IPS DF 6.9 (cell line): ENCODE data around the gene AFAP1.

Source experiments
- DNase-seq: peaks from one replicate; pipeline ENCODE4 v3.0.0-alpha.2; 2013; ENCODE audit warnings: low read depth, low spot score
- H3K27ac ChIP-seq: one replicate; pipeline ENCODE4 v1.5.1; 2013; ENCODE audit warnings: low read length, control low read depth
- H3K27me3 ChIP-seq: 2 replicates; pipeline ENCODE4 v1.6.1; 2013; ENCODE audit warnings: mild to moderate bottlenecking, low read length; ENCODE audit not compliant: control insufficient read depth, insufficient read depth
- H3K36me3 ChIP-seq: 2 replicates; pipeline ENCODE4 v1.6.1; 2013; ENCODE audit warnings: low read length; ENCODE audit not compliant: control insufficient read depth, insufficient read depth
- H3K4me1 ChIP-seq: 2 replicates; pipeline ENCODE4 v1.6.1; 2013; ENCODE audit warnings: low read length; ENCODE audit not compliant: control insufficient read depth, insufficient read depth
- H3K4me3 ChIP-seq: 2 replicates; pipeline ENCODE4 v1.5.1; 2013; ENCODE audit warnings: mild to moderate bottlenecking, low read length
- H3K9me3 ChIP-seq: 2 replicates; pipeline ENCODE4 v1.6.1; 2013; ENCODE audit warnings: low read length, inconsistent platforms; ENCODE audit not compliant: control insufficient read depth, insufficient read depth
- WGBS: extraction: QIAGEN DNeasy Blood & Tissue Kit; methylation state at CpG from one replicate; pipeline ENCODE4 v1.1.7; 2013; ENCODE audit warnings: mixed read lengths, missing lambda C conversion rate; ENCODE audit not compliant: insufficient read length, insufficient coverage; 5-methylcytosine and 5-hydroxymethylcytosine counted together

The AFAP1 gene

GRCh38 chr4:7731437-7731836 lies 208.2 kb downstream of the AFAP1 start:
- DNase-seq = no peak
- H3K4me3 ChIP-seq = no peak overlapping the region
- H3K4me1 ChIP-seq = no peaks in the 10 kb centered on the region
- H3K36me3 ChIP-seq = no peaks in the 10 kb centered on the region
- H3K27me3 ChIP-seq = no peaks in the 10 kb centered on the region
- H3K27ac ChIP-seq = no peak overlapping the region
- WGBS = no CpG with 5 or more reads among the region's 4 CpGs
- no peaks in the 10 kb centered on the region for H3K9me3 ChIP-seq

- Histone ChIP-seq H3K4me1 (no peaks in the 10 kb centered on the region), H3K36me3 (no peaks in the 10 kb centered on the region), H3K27me3 (no peaks in the 10 kb centered on the region), H3K4me3 (no peak overlapping the region), H3K9me3 (no peaks in the 10 kb centered on the region), H3K27ac (no peak overlapping the region)
- no CpG with 5 or more reads among the region's 1 CpG for WGBS
- DNase-seq = no peak
Measured at GRCh38 chr4:7727749-7728148, 211.9 kb downstream of the AFAP1 start.

- H3K27me3 ChIP-seq = no peaks in the 10 kb centered on the region
- H3K36me3 ChIP-seq = no peaks in the 10 kb centered on the region
- no peaks in the 10 kb centered on the region for H3K9me3 ChIP-seq
- H3K4me1 ChIP-seq = no peaks in the 10 kb centered on the region
- DNase-seq = no peak
- H3K4me3 ChIP-seq = no peak overlapping the region
- no peak overlapping the region for H3K27ac ChIP-seq
- no CpG with 5 or more reads among the region's 22 CpGs for WGBS
Measured at GRCh38 chr4:7726665-7727413, 212.8 kb downstream of the AFAP1 start.

GRCh38 chr4:7725951-7726350 lies 213.7 kb downstream of the AFAP1 start:
- no CpG with 5 or more reads among the region's 9 CpGs for WGBS

GRCh38 chr4:7723625-7724024 lies 216.0 kb downstream of the AFAP1 start:
- Histone ChIP-seq H3K9me3 (no peaks in the 10 kb centered on the region), H3K4me3 (no peak overlapping the region), H3K4me1 (no peaks in the 10 kb centered on the region; the same call in 1 of the 2 replicates), H3K36me3 (no peaks in the 10 kb centered on the region), H3K27me3 (peaks cover 2% of the 10 kb centered on the region; the same call in 1 of the 2 replicates), H3K27ac (no peak overlapping the region)
- DNase-seq = no peak
- no CpG with 5 or more reads among the region's 16 CpGs for WGBS

More at GRCh38 chr4:7725951-7726350, 213.7 kb downstream of the AFAP1 start:
- Histone ChIP-seq H3K27ac (no peak overlapping the region), H3K4me1 (no peaks in the 10 kb centered on the region), H3K36me3 (no peaks in the 10 kb centered on the region), H3K9me3 (no peaks in the 10 kb centered on the region), H3K4me3 (no peak overlapping the region), H3K27me3 (no peaks in the 10 kb centered on the region)
- no peak for DNase-seq

- Histone ChIP-seq H3K4me1 (no peaks in the 10 kb centered on the region; the same call in 1 of the 2 replicates), H3K36me3 (no peaks in the 10 kb centered on the region), H3K4me3 (no peak overlapping the region), H3K27me3 (peaks cover 2% of the 10 kb centered on the region; the same call in 1 of the 2 replicates), H3K27ac (no peak overlapping the region), H3K9me3 (no peaks in the 10 kb centered on the region)
- DNase-seq = no peak
- no CpG with 5 or more reads among the region's 22 CpGs for WGBS
Measured at GRCh38 chr4:7722766-7723387, 216.8 kb downstream of the AFAP1 start.

- Histone ChIP-seq H3K4me3 (no peak overlapping the region), H3K27ac (no peak overlapping the region), H3K27me3 (peaks cover 2% of the 10 kb centered on the region; the same call in 1 of the 2 replicates), H3K36me3 (no peaks in the 10 kb centered on the region), H3K9me3 (no peaks in the 10 kb centered on the region), H3K4me1 (no peaks in the 10 kb centered on the region; the same call in 1 of the 2 replicates)
- DNase-seq = no peak
- no CpG with 5 or more reads among the region's 13 CpGs for WGBS
Measured at GRCh38 chr4:7721984-7722551, 217.6 kb downstream of the AFAP1 start.

- Histone ChIP-seq H3K27ac (no peak overlapping the region), H3K4me3 (no peak overlapping the region), H3K9me3 (no peaks in the 10 kb centered on the region), H3K27me3 (peaks cover 2% of the 10 kb centered on the region; the same call in 1 of the 2 replicates), H3K4me1 (no peaks in the 10 kb centered on the region; the same call in 1 of the 2 replicates), H3K36me3 (no peaks in the 10 kb centered on the region)
- no peak for DNase-seq
- no CpG with 5 or more reads among the region's 33 CpGs for WGBS
Measured at GRCh38 chr4:7719354-7720174, 220.1 kb downstream of the AFAP1 start.

GRCh38 chr4:7717946-7718490 lies 221.6 kb downstream of the AFAP1 start:
- no CpG with 5 or more reads among the region's 24 CpGs for WGBS
- Histone ChIP-seq H3K4me1 (peaks cover 2% of the 10 kb centered on the region; the same call in 1 of the 2 replicates), H3K27ac (no peak overlapping the region), H3K27me3 (peaks cover 2% of the 10 kb centered on the region; the same call in 1 of the 2 replicates), H3K36me3 (no peaks in the 10 kb centered on the region), H3K4me3 (no peak overlapping the region), H3K9me3 (no peaks in the 10 kb centered on the region)
- no peak for DNase-seq

GRCh38 chr4:7717161-7717560 lies 222.5 kb downstream of the AFAP1 start:
- no peak overlapping the region for H3K27ac ChIP-seq
- H3K36me3 ChIP-seq = no peaks in the 10 kb centered on the region
- peaks cover 2% of the 10 kb centered on the region; the same call in 1 of the 2 replicates for H3K27me3 ChIP-seq
- H3K9me3 ChIP-seq = no peaks in the 10 kb centered on the region
- peaks cover 2% of the 10 kb centered on the region; the same call in 1 of the 2 replicates for H3K4me1 ChIP-seq
- no peak for DNase-seq
- WGBS = no CpG with 5 or more reads among the region's 11 CpGs
- no peak overlapping the region for H3K4me3 ChIP-seq
